AML-193 (cell line): Measurements from ENCODE around the gene PDXDC1.
"Not testable (repeated sequence)": the region's sequence is repeated elsewhere in the genome, so short reads cannot be mapped to it uniquely, and the experiment has no call there.

Experiments
- DNase-seq, 2 experiments: peaks; one replicate each; lab custom pipeline; 2025; lab: John Stamatoyannopoulos, UW

PDXDC1 gene

DNA sequence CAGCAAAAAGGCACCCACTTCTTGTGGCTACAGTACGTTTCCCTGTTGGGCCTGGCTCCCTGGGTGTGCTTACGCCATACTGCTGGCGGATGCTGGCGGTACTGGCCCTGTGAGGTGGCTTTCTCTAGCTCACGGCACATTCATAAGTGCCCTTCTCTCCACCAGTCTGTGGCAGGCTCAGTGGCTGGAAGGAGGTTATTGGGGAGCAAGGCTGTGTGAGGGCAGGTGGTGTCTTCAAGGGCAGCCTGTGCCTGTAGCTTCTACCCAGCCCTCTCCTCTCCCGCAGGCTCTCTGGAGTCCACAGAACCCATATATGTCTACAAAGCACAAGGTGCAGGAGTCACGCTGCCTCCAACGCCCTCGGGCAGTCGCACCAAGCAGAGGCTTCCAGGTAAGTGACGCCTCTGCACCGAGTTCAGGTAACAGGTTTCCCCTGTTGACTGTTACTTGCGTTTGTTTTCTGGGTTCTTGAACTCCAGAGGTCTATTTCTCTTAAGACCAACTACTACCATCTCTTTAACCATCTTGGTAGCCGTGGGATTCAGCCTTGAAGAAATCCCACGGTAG lies 60.4 kb downstream of the PDXDC1 start:
- no peak for DNase-seq

DNA sequence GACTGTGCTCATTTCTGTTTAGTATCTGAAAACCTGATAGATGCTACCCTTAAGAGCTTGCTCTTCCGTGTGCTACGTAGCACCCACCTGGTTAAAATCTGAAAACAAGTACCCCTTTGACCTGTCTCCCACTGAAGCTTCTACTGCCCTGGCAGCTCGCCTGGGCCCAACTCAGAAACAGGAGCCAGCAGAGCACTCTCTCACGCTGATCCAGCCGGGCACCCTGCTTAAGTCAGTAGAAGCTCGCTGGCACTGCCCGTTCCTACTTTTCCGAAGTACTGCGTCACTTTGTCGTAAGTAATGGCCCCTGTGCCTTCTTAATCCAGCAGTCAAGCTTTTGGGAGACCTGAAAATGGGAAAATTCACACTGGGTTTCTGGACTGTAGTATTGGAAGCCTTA lies 62.2 kb downstream of the PDXDC1 start:
- DNase-seq, result no peak

DNA sequence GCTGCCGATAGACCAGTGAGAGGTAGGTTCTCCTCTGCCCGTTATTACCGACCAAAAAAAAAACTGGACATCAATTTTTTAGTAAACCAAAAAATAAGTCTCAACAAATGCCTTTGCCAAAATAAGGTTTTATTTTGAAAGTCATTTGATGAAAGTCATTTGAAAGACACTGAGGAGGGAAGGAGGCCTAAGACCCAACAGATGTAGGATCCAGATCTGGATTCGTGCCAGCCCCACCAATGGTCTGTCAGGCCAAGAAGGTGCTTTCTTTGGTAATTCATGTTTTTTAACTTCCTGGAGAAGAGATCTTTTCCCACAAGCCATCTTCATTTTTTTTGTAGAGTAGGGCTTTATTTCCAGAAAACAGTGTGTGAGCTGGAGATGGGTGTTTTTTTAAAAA lies 62.9 kb downstream of the PDXDC1 start:
- no peak for DNase-seq

DNA sequence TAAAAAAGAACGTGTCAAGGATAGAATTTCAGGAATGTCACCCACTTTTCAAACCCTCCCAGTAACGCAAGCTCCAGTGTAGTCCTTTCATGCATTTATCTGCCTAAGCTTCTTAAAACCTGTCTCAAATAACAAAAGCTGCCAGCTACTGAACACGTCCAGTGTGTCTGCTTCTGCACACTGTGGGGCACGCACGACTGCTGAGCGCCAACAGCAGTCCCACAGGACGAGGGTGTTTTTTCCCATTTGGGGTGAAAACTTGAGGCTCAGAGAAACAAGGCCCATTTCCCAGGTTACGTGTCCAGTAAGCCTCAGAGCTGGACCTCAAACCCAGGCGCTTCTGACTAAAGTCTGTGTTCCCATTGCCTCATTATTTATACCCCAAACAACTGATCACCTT lies 63.9 kb downstream of the PDXDC1 start:
- DNase-seq, result no peak

DNA sequence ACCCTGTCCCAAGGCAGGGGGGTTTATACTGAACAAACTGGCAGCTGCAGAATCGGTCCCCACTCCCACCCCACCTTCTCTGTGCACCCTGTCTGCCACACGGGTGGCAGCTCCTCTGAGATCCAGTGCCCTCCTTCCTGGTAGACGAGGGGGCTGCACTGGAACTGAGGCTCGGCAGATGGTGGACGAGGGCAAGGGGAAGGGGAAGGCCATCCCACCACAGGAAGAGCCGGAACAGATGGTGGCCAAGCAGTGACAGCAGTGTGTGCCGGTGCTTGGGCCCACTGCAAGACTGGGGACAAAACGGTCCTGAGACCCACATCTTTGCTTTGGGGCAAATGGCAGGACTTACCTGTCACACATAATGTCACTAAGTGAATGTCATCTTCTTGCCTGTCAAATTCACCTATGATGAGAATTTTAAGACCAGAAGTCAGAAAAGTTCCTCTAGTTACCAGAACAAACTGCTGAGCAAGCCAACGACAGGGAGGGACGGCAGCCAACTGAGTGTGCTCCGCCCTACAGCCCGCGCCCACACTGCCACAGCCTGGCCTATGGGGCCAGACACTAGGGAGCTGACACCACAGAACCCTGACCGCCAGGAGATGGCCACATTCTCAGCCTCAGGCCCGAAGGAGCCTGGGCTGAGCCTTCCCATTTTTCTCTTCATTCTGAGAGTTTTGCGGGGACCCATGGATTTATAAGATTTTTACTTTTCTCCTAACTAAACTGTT lies 66.6 kb downstream of the PDXDC1 start:
- DNase-seq, result no peak

DNA sequence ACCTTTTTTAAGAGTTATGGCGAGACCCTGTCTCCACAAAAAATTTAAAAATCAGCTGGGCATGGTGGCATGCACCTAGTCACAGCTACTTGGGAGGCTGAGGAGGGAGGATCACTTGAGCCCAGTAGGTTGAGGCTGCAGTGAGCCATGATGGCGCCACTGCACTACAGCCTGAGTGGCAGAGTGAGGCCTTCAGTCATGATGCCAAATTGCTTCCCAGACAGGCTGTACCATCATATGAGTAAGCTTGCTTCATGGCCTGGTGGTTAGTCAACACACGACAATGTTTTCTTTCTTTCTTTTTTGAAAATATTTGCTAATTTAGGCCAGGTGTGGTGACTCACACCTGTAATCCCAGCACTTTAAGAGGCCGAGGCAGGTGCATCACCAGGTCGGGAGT lies 68.5 kb downstream of the PDXDC1 start:
- DNase-seq, result no peak

DNA sequence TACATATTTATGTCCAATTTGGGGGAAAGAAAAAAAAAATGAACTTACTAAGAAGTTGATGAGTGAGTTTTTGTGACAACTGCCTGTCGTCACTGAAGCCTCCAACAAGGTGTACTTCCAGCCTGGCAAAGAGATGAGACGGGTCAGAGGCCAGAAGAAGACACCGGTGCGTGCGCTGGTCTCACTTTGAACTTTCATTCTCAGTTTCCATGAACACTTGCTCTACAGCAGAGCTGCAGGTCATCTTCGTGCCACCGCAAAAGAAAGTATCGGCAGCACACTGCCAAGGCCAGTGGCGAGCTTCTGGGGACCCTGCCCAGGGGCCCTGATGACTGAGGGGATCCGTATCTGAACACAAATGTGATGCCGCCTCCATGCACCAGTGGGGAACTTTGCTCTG lies 69.5 kb downstream of the PDXDC1 start:
- no peak for DNase-seq

DNA sequence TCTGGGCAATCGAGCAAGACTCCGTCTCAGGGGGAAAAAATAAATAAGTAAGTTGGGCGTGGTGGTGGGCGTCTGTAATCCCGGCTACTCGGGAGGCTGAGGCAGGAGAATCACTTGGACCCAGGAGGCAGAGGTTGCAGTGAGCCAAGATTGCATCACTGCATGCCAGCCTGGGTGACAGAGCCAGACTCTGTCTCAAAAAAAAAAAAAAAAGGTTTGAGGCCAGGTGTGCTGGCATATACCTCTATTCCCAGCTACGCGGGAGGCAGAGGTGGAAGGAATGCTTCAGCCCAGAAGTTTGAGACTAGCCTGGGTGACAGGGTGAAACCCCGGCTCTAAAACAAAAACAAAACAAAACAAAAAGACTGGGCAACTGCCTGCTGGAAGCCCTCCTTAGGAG lies 70.4 kb downstream of the PDXDC1 start:
- DNase-seq, result not testable (repeated sequence)

DNA sequence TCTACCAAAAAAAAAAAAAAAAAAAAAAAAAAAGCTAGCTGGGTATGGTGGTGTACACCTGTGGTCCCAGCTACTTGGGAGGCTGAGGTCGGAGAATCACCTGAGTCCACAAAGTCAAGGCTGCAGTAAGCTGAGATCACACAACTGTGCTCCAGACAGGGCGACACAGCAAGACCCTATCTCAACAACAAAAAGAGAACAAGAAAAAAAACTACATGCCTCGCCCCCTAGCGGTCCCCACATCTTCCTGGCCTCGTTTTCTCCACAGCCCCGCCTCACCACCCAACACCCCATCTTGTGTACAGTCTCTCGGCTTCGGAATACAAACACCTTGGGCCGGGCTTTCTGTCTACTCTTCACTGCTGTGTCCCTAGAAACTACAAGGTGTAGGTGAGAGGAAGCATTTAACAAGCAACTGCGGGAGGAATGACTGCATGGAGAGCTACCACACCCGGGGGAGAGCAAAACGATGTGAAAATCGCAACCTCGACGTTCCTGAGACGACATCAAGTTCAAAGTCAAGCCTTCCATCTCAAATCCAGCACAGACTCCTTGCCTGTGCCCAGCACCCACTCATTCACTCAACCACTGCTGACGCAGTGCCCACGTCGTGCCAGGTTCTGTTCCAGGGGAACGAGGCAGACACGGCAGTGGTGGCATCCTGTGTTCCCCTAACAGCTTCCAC lies 72.0 kb downstream of the PDXDC1 start:
- DNase-seq, result no peak

DNA sequence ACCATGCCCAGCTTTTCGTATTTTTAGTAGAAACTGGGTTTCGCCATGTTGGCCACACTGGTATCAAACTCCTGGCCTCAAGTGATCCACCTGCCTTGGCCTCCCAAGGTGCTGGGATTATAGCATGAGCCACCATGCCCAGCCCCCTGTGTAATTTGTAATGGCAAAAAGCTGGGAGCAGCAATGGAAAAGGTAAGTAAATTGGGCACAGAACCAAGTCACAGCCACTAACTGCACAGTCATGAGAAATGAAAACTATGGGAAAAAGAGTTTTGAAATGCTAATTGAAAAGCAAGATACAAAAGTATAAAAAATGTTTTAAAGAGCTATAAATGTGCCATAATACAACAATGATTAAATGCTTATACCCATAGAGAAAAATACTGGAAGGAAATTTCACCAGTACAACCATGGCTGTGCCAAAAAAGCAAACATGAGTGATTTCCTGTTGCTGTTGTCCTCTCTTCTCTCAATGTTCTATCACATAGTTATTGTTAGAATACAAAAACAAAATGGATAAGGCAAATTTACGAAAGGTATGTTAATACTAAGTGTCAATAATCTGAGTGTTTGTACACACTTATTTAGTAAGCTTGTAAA lies 74.9 kb downstream of the PDXDC1 start:
- no peak for DNase-seq

DNA sequence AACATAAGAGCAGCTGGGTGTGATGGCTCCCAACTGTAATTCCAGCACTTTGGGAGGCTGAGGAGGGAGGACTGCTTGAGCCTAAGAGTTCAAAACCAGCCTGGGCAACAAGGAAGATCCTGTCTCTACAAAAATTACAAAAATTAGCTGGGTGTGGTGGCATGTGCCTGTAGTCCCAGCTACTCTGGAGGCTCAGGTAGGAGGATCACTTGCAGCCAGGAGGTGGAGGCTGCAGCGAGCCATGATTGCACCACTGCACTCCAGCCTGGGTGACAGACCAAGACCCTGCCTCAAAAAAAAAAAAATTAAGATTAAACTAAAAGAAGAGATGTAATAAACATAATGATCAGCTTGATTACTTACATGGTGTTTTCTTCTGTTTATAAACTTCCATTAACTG lies 75.6 kb downstream of the PDXDC1 start:
- DNase-seq, result not testable (repeated sequence)

DNA sequence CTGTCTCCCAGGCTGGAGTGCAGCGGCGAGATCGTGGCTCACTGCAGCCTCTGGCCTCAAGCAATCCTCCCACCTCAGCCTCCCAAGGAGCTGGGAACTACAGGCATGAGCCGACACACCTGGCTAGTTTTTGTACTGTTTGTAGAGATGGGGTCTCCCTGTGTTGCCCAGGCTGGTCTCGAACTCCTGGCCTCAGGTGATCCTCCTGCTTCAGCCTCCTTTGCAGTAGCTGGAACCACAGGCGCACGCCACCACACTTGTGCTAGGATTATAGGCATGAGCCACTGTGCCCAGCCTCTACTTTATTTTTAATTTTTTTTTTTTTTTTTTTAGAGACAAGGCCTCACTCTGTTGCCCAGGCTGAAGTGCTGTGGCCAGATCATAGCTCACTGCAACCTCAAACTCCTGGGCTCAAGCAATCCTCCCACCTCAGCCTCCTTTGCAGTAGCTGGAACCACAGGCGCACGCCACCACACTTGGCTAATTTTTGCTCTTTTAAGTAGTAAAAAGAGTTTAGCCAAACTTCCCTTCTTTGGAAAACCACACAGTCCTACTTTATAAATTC lies 76.6 kb downstream of the PDXDC1 start:
- no peak for DNase-seq

DNA sequence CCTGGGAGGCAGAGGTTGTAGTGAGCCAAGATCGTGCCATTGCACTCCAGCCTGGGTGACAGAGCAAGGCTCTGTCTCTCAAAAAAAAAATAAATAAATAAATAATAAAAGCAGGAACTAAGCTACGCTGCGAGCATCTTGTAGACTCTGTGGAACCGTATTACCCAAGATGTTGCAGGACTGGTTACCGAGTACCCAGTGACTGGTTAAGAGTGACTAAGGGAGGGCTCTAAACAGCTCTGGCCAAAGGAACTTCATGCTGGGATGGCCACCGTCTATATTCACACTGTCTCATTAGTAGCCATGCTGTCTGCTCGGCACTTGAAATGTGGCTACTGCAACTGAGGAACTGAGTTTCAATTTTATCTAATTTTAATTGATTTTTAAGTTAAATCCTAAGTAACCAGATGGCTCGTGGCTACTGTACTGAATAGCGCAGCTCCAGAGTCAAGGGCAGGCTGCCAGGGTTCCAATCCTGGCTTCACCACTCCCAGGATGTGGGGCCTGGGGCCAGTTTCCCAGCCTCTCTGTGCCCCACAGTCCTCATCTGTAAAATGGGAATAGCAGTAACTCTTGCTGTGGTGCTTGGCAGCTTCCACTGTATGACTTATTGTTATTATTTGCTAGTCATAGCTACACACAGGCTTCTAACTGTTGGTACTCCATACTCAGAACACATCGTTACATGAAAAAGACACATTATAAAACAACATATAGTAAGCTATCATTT lies 78.1 kb downstream of the PDXDC1 start:
- DNase-seq, result no peak

DNA sequence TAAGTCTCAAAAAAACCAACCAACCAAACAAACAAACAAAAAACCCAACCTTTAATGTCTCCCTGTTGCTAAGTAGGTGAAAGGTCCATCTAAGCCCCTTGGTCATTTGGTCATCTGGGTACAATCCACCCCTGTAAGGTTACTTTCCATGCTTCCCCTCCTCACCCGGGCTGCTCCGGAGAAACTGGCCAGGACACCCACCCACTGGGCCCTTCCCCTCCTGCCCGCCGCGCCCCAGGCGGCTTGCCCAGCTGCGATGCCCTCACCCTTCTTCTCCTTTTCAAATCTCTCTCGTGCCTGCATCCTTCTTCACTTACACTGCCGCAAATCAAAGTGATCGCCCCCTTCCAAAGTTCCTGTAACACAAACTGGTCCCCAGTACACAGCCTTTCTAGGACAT lies 79.1 kb downstream of the PDXDC1 start:
- DNase-seq, result no peak

DNA sequence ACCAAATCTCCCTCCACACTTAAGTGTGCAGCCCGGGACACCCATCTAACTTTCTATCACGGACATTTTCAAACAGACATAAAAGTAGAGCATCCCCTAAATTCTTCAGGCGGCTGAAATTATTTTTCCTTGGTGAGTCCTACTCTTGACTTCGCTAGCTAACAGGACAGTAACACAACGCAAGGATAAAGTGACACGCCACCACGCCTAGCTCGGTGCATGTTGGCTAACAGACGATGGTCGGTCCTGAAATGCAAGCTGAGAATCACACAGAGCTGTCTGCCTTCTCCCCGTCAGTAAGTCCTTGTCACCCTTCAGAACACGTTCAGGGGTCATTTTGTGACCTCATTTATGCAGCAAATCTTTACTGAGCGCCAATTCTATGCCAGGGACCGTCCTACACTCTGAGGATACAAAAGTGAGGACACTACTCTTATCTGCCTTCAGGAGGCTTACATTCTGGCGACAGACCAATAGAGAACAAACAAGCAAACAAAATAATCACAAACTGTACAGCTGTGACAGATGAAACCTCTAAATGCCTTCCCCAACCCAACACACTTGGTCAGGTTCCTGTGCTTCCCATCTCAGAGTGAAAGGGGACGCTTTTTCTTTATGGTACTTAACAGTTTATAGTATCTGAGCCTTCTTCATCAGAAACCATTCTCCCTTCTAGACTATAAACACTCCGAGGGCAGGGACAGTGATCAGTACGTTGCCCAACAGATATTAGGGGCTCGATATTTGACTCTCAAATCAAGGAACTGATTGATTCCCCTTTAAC lies 79.7 kb downstream of the PDXDC1 start:
- no peak for DNase-seq

DNA sequence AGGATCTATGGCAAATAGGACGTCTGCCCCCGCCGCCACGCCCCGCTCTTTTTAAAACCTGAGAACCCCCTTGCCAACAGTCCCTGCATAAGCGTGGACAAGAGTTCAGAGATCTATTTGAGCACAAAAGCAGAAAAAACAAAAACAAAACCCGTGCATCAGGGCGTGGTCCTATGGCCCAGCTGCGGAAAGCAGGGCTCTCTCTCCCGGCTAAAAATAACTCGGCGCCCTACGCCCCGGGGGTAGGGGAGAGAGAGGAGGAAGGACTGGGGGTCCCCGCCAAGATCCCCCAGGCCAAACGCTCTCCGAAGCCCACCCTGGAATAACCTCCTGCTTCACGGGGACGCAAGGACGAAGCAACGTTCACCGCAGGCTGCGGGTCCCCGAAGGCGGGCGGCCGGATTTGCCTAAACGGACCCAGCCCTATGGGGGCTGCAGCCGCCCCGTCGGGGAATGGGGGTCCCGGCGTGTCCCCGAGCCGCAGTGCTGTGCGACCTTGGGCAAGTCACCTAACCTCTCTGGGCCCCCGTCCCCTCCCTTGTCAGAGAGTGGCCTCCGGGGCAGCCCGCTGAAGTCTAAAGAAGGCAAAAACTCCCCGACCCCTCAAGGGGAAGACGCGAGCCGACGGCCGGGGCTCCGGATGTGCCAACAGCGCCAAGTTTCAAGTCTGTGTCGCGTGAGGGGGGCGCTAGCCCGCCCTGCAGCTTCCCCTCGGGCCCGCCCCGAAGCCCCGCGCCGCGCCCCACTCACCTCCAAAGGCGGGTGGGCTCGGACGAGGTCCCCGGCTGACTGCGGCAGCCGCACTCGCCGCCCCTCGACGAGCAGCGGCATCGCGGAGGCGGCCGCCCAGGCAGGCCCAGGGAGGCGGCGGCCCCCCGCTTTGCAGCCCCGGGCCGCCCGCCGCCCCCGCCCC lies 80.6 kb downstream of the PDXDC1 start:
- peak in 1 of 2 experiments; percentile 40 for DNase-seq

DNA sequence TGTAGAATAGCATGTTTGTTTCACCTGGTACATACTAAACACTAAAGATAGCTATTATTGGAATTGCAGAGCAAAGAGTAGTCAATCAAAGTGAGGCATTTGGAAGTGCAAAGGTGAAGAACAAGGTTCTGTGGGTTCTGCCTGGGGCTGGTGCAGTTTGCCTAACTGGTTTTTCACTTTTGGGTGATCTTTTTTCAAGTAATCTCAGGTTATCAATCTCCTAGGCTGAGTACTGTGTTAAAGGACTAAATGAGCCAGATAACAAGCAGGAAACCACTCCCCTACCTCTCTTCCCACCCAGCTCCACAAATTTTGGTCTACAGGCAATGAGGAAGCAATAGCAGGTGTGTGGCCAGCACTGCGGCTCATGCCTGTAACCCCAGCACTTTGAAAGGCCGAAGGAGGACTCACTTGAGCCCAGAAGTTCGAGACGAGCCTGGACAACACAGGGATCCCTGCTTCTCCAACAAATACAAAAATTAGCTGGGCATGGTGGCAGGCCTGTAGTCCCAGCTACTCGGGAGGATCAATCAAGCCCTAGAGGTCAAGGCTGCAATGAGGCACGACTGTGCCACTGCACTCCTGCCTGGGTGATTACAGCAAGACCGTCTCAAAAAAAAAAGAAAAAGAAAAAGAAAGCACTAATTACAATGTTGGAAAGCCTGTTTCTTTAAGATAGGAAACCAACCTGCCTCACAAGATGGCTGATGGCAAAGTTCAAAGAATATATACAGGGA lies 83.0 kb downstream of the PDXDC1 start:
- no peak for DNase-seq

DNA sequence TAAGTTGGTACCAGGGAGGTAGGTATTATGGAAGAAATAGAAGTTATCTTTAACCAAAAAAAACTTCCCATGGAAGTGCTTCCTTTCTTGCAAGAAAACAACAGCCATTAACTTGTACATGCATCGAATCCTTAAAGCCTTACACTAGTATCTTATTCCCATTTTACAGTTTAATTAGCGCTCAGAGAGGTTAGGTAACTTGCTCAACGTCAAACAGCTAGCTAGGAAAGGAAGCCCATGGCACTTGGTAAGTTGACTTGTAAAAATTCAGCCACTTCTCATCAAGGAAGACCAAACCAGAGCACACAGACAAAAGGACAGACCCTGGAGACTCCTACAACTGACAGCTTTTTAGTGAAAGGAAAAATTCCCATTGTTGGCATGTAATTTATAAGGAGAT lies 84.5 kb downstream of the PDXDC1 start:
- DNase-seq, result no peak

DNA sequence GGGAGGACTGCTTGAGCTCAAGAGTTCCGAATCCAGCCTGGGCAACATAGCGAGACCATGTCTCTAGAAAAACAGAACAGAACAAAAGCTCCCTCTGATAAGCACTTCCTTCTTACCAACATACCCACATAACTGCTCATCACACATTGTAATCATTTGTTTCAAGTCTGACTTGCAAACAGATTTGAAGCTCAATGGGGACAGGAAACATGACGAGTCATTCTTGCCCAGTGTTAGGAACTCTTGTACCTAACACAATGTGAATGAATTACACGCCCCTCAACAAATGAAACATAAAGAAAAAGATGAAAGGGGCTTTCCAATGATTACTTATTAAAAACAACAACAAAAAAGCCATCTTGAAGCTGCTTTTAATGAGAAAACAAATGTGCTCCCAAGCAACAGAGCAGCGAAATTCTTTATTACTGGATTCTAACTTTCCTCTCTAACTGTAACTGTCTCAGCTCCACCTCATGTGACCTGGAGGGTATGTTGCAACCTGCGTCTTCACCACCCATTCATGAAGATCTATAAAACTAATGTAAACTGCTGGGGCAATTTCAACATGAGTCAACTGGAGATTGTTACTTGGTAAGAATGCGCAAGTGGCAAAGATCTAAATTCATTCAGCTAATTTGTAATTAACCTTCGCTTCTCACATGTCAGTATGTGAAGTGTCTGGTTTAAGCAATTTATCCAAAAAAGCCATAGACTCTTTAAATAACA lies 87.4 kb downstream of the PDXDC1 start:
- not testable (repeated sequence) for DNase-seq
